Transverse colon (tissue), 4 donors: ENCODE results near the gene SNRNP25. TPM values are rescaled to one million over a fixed set of nuclear protein-coding genes. Genes with fewer than 3 reads are reported as not detected.
A peak's percentile ranks its signal among the peaks of the same experiment; 100 is the strongest.
"Not testable (repeated sequence)": the region's sequence is repeated elsewhere in the genome, so short reads cannot be mapped to it uniquely, and the experiment has no call there.

Experiments
- DNase-seq: peaks from one replicate; pipeline ENCODE4 v3.0.0-alpha.2; 2019
- H3K27ac ChIP-seq, 4 donors: fragments of 200-600 bp; sonication (generic); 2 replicates each; pipeline ENCODE4 v1.5.1; 2016 to 2018; ENCODE audit warnings: inconsistent platforms in 4 of 4
- H3K27me3 ChIP-seq: fragments of 200-600 bp; sonication (generic); 2 replicates; pipeline ENCODE4 v1.5.1; 2017; ENCODE audit warnings: inconsistent platforms
- H3K36me3 ChIP-seq, 4 donors: fragments of 200-600 bp; sonication (generic); 2 replicates each; pipeline ENCODE4 v1.5.1; 2017 to 2019; ENCODE audit warnings: inconsistent platforms in 4 of 4
- H3K4me1 ChIP-seq, 4 donors: fragments of 200-600 bp; sonication (generic); 2 replicates each; pipeline ENCODE4 v1.5.1; 2017 to 2020; ENCODE audit warnings: inconsistent platforms in 4 of 4
- H3K4me3 ChIP-seq, 4 donors: fragments of 200-600 bp; sonication (generic); 1 replicate in 1 of 4; 2 replicates in 3 of 4; pipeline versions ENCODE4 v1.5.1 to v1.6.1; 2017 to 2019; ENCODE audit warnings: inconsistent platforms in 4 of 4
- H3K9me3 ChIP-seq, 2 donors: fragments of 200-600 bp; sonication (generic); 2 replicates each; pipeline ENCODE4 v1.5.1; 2017 to 2019; ENCODE audit warnings: inconsistent platforms in 2 of 2
- EP300 ChIP-seq: sonication (generic); formaldehyde crosslinking; IDR thresholded peaks from one replicate; pipeline ENCODE4 v1.6.1; 2017; ENCODE audit warnings: antibody characterized with exemption, low read depth
- POLR2A ChIP-seq: fragments of 450-650 bp; IDR thresholded peaks from one replicate; pipeline ENCODE4 v1.6.1; 2016; ENCODE audit warnings: antibody characterized with exemption, mild to moderate bottlenecking, moderate library complexity
- POLR2AphosphoS5 ChIP-seq, 3 donors: sonication (generic); formaldehyde crosslinking; IDR thresholded peaks; one replicate each; pipeline ENCODE4 v1.6.1; 2016; ENCODE audit warnings: antibody characterized with exemption in 3 of 3
- WGBS, 2 donors: methylation state at CpG; one replicate each; pipeline ENCODE4 v1.1.5; 2018; ENCODE audit warnings: low coverage in 1 of 2; 5-methylcytosine and 5-hydroxymethylcytosine counted together
- in situ Hi-C, 4 donors: fragments of 200-750 bp; cut with MboI; loops; one replicate each; pipeline versions ENCODE4 v1.15.0 to v1.15.1; 2017; ENCODE audit warnings: low sequenced_read_pairs in 3 of 4, low pct_ligation_motif_present in 1 of 4, low pct_unique_long_range_greater_than_20kb in 1 of 4
- intact Hi-C: fragments of 100-400 bp; cut with DNase I; formaldehyde crosslinking; loops from one replicate; pipeline ENCODE4 v1.15.1; 2023; ENCODE audit warnings: low total_unique reads
- total RNA-seq, 4 donors: library from RNA; depleted of rRNA; stranded (reverse); fragments of >200 nt; gene quantifications; one replicate each; pipeline ENCODE4 v1.1.0, GENCODE V29; 2016
- TF ChIP-seq, protein P1 (sequence below), 5 experiments: fragments of 200-600 bp in 3 of 5; fragments of 450-650 bp in 2 of 5; sonication (generic) in 3 of 5; IDR thresholded peaks; 1 replicate in 2 of 5; 2 replicates in 3 of 5; pipeline ENCODE4 v1.5.1; 2016 to 2017; ENCODE audit warnings: antibody characterized with exemption in 5 of 5, inconsistent platforms in 3 of 5, mild to moderate bottlenecking in 2 of 5, moderate library complexity in 1 of 5

Gene SNRNP25
- total RNA-seq, 4 donors from 2014 or later = 5.6 to 27.9 (median 20.2) TPM

- peaks cover 0 to 13% (median 4%) of the 10 kb centered on the region in 4 donors for H3K4me1 ChIP-seq
- TF ChIP-seq POLR2A = no peak
- TF ChIP-seq POLR2AphosphoS5 (IDR thresholded peaks at IDR 0.05) = no peak
- TF ChIP-seq, protein P1, sequence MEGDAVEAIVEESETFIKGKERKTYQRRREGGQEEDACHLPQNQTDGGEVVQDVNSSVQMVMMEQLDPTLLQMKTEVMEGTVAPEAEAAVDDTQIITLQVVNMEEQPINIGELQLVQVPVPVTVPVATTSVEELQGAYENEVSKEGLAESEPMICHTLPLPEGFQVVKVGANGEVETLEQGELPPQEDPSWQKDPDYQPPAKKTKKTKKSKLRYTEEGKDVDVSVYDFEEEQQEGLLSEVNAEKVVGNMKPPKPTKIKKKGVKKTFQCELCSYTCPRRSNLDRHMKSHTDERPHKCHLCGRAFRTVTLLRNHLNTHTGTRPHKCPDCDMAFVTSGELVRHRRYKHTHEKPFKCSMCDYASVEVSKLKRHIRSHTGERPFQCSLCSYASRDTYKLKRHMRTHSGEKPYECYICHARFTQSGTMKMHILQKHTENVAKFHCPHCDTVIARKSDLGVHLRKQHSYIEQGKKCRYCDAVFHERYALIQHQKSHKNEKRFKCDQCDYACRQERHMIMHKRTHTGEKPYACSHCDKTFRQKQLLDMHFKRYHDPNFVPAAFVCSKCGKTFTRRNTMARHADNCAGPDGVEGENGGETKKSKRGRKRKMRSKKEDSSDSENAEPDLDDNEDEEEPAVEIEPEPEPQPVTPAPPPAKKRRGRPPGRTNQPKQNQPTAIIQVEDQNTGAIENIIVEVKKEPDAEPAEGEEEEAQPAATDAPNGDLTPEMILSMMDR (IDR thresholded peaks at IDR 0.05) = no peak
- TF ChIP-seq EP300 = no peak
- intact Hi-C loops = no loop called here
- peak overlapping the region in 1 of 4 donors; percentile 29 for H3K27ac ChIP-seq
- H3K36me3 ChIP-seq = no peaks in the 10 kb centered on the region
- DNase-seq = no peak
- no peak overlapping the region for H3K4me3 ChIP-seq
- H3K9me3 ChIP-seq = no peaks in the 10 kb centered on the region
- in situ Hi-C loops = no loop called here
- H3K27me3 ChIP-seq = no peaks in the 10 kb centered on the region
- 86% methylated on average over 17 of the region's 17 CpGs; no CpG with 5 or more reads in 1 of the 2 donors for WGBS, 2 donors
These were observed 18.5 kb upstream of the SNRNP25 start for GRCh38 chr16:35011-35677.

DNA sequence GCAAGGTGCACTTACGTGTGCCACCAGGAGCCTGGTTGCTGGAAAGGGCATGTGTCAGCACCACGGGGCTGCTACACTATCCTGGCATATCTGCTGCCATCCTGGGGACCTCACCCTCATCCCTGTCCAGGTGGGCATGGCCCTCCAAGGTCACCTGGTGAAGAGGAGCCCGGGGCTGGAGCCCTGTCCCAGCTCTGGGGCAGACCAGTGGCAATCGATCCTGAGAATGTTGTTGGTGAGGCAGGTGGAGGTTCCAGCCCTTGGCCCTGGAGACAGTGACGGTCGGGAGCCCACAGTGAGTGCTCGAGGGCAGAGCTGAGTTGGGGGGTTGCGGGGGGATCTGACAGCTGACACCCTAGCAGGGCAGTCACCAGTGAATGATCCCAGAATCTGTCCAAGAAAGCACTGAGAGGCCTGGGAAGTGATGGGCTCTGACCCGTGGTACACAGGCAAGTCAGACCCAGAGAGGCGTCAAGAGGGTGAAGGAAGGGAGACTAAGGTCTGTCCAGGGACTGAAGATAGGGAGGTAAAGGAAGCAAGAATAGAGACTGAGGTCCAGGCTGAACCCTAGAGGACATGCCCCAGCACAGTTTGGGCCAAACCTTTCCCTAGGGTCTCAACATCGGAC lies 17.8 kb upstream of the SNRNP25 start:
- H3K27ac ChIP-seq = no peak overlapping the region
- TF ChIP-seq POLR2AphosphoS5 (IDR thresholded peaks at IDR 0.05) (no peak), POLR2A (no peak), EP300 (no peak)
- TF ChIP-seq, protein P1 (IDR thresholded peaks at IDR 0.05) = no peak
- in situ Hi-C loops = no loop called here
- H3K4me3 ChIP-seq = no peak overlapping the region
- H3K9me3 ChIP-seq = no peaks in the 10 kb centered on the region
- intact Hi-C loops = no loop called here
- peaks cover 0 to 13% (median 4%) of the 10 kb centered on the region in 4 donors for H3K4me1 ChIP-seq
- no peaks in the 10 kb centered on the region for H3K36me3 ChIP-seq
- H3K27me3 ChIP-seq = no peaks in the 10 kb centered on the region
- no peak for DNase-seq
- WGBS, 2 donors = 71 to 92% methylated on average over 6 to 11 of the region's 11 CpGs

DNA sequence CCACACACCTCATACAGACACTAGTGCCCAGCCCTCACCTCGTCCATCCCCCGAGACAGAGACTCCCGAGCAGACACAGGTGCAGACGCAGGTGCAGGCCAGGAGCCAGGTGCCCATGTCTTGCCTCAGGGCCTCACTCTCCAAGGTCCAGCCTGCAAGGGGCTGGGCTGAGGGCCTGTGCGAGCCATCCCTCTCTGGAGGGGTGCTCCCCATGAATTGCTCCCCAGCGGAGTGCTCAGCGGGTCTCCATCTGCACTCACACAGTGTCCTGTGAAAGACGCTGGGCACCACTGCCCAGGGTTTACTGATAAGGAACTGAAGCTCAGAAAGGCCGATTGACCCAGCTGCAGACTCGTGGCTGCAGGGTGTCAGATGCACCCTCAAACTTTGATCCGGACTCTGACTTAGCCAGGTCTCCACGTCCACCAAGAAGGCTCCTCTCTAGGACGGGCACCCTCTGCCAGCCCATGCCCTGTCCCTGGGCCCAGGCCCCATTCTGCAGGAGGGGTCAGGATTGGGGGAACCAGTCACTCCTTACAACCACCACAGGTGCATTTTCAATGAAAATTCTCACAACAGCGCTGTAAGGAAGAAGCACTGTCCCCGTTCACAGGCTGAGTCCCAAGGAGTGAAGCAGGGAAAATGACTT lies 17.2 kb upstream of the SNRNP25 start:
- TF ChIP-seq POLR2A (no peak), EP300 (no peak), POLR2AphosphoS5 (IDR thresholded peaks at IDR 0.05) (no peak)
- TF ChIP-seq, protein P1 (IDR thresholded peaks at IDR 0.05) = no peak
- no peak overlapping the region for H3K4me3 ChIP-seq
- in situ Hi-C loops (no loop called here), intact Hi-C loops (no loop called here)
- H3K4me1 ChIP-seq = peaks cover 0 to 13% (median 4%) of the 10 kb centered on the region in 4 donors
- H3K27ac ChIP-seq = no peak overlapping the region
- no peaks in the 10 kb centered on the region for H3K27me3 ChIP-seq
- no peaks in the 10 kb centered on the region for H3K36me3 ChIP-seq
- no peak for DNase-seq
- no peaks in the 10 kb centered on the region for H3K9me3 ChIP-seq
- 90 to 92% methylated on average over 5 to 13 of the region's 15 CpGs for WGBS, 2 donors

DNA sequence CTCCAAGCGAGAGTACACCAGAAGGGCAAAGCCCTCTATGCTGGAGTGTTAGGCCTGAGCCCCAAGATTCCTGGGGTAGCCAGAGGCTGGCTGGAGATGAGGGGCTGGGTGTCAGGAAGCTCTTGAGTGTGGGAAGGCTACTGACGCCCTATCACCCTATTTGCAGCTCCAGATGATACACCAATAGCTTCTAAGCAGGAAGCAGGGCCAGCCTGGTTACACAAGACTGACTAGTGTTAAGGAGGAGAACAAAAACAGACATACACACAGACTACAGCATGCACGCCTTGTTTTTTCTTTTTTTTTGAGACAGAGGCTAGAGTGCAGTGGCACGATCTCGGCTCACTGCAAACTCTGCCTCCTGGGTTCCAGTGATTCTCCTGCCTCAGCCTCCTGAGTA lies 16.1 kb upstream of the SNRNP25 start:
- H3K9me3 ChIP-seq = no peaks in the 10 kb centered on the region
- no peak overlapping the region for H3K4me3 ChIP-seq
- 80 to 91% methylated on average over 2 to 5 of the region's 5 CpGs for WGBS, 2 donors
- in situ Hi-C loops = no loop called here
- peaks cover 0 to 13% (median 4%) of the 10 kb centered on the region in 4 donors for H3K4me1 ChIP-seq
- DNase-seq = no peak
- no peaks in the 10 kb centered on the region for H3K27me3 ChIP-seq
- intact Hi-C loops = no loop called here
- H3K36me3 ChIP-seq = no peaks in the 10 kb centered on the region
- TF ChIP-seq POLR2A = no peak
- TF ChIP-seq, protein P1 (IDR thresholded peaks at IDR 0.05) = no peak
- TF ChIP-seq POLR2AphosphoS5 (IDR thresholded peaks at IDR 0.05) = no peak
- TF ChIP-seq EP300 = no peak
- no peak overlapping the region for H3K27ac ChIP-seq

DNA sequence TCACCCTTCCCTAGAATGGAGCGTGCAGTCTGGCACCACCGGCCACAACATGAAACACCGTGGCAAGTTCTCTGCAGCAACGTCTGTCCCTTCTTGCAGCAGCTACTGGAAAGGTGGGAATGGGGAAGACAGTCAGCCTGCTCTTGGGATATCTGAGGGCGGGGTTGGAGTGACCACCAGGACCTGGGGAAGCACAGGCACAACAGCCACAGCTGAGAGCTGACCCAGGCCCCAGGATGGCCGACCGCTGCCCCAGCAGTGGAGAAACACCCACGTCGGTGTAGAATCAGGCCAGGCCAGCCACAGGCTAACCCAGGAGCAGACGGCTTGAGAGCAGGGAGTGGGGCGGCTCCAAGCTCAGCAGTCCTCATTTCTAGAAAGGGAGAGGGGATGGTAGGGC lies 15.4 kb upstream of the SNRNP25 start:
- intact Hi-C loops, H3K27ac ChIP-seq, H3K9me3 ChIP-seq, H3K4me3 ChIP-seq, H3K36me3 ChIP-seq, H3K27me3 ChIP-seq, in situ Hi-C loops, DNase-seq: not testable (repeated sequence)
- WGBS, 2 donors = 92% methylated on average over 11 of the region's 11 CpGs; no CpG with 5 or more reads in 1 of the 2 donors
- peaks cover 0 to 13% (median 4%) of the 10 kb centered on the region in 4 donors for H3K4me1 ChIP-seq
